Cardiac fibroblast (primary cell): ENCODE measurements around the gene TTL.
A peak's percentile ranks its signal among the peaks of the same experiment; 100 is the strongest.
"Not testable (repeated sequence)": the region's sequence is repeated elsewhere in the genome, so short reads cannot be mapped to it uniquely, and the experiment has no call there.

Experiments used
- DNase-seq, 2 donors: peaks; one replicate each; pipeline versions ENCODE4 v3.0.0 to v3.0.0-alpha.2; 2010; ENCODE audit warnings: low read depth in 2 of 2
- H3K4me3 ChIP-seq, 2 donors: replicated peaks in 1 of 2; 1 replicate in 1 of 2; 2 replicates in 1 of 2; pipeline ENCODE4 v1.5.1; 2011; ENCODE audit warnings: low read depth in 2 of 2, low read length in 2 of 2, mild to moderate bottlenecking in 2 of 2, moderate library complexity in 1 of 2
- TF ChIP-seq, protein P1 (sequence below): IDR thresholded peaks from one replicate; pipeline ENCODE4 v1.5.1; 2011; ENCODE audit warnings: low read depth, mild to moderate bottlenecking, low read length, inconsistent platforms

TTL gene

DNA sequence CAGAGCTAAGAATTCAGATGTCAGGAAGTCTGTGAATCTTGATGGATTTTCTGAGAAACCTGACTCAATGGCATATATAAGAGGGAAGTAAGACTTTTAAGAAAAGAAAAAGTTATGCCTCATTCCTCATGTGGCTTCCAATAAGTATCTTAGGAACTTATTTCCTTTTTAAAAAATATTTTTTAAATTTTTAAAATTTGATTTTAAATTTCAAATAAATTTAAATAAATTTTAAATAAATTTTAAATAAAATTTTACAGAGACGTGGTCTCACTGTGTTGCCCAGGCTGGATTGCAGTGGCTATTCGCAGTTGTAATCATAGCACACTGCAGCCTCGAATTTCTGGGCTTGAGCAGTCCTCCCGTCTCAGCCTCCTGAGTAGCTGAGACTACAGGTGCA, 48.8 kb downstream of the TTL start:
- TF ChIP-seq, protein P1, sequence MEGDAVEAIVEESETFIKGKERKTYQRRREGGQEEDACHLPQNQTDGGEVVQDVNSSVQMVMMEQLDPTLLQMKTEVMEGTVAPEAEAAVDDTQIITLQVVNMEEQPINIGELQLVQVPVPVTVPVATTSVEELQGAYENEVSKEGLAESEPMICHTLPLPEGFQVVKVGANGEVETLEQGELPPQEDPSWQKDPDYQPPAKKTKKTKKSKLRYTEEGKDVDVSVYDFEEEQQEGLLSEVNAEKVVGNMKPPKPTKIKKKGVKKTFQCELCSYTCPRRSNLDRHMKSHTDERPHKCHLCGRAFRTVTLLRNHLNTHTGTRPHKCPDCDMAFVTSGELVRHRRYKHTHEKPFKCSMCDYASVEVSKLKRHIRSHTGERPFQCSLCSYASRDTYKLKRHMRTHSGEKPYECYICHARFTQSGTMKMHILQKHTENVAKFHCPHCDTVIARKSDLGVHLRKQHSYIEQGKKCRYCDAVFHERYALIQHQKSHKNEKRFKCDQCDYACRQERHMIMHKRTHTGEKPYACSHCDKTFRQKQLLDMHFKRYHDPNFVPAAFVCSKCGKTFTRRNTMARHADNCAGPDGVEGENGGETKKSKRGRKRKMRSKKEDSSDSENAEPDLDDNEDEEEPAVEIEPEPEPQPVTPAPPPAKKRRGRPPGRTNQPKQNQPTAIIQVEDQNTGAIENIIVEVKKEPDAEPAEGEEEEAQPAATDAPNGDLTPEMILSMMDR, result no peak
- H3K4me3 ChIP-seq, result no peak overlapping the region
- DNase-seq, result no peak

DNA sequence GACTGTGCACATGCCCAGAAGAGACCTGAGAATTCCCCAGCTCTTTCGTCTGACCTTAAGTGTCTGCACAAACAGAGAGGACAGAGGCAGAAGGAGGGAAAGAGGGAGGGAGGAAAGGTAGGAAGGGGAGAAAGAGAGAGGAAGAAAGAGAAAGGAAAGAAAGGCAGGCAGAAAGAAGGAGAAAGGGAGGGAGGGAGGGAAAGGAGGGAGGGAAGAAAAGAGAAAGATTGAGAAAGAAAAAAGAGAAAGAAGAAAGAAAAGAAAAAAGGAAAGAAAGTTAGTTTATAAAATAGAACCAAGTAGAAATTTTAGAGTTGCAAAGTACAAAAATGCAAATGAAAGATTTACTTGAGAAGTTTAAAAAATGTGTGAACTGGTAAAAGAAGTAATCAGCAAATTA, 52.9 kb downstream of the TTL start:
- H3K4me3 ChIP-seq, result no peak overlapping the region
- DNase-seq, result no peak
- TF ChIP-seq, protein P1, result no peak

DNA sequence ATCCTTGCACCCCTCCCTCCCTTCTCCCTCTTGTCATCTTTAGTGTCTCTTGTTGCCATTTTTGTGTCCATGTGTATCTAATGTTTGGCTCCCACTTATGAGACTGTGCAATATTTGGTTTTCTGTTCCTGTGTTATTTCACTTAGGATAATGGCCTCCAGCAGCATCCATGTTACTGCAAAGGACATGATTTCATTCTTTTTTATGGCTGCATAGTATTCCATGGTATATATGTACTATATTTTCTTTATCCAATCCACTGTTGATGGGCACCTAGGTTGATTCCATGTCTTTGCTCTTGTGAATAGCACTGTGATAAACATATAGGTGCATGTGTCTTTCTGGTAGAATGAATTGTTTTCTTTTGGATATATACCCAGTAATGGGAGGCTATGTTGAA, 54.7 kb downstream of the TTL start:
- H3K4me3 ChIP-seq, DNase-seq: not testable (repeated sequence)

DNA sequence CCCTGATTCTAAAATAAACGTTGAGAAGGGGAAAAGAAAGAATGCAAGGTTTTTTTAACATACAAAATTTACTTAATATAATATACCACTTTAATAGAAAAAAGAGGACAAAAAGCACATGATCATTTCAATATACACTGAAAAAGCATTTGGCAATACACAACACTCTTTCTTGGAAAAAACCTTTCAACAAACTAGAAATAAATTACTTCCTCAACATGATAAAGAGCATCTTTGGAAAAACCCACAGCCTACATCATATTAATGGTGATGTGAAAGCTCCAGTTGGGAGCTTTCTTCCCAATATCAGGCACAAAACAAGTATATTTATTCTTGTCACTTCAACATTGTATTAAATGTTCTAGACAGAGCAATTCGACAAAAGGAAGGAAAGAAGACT, 57.4 kb downstream of the TTL start:
- H3K4me3 ChIP-seq, result no peak overlapping the region
- no peak for DNase-seq
- TF ChIP-seq, protein P1, result no peak

DNA sequence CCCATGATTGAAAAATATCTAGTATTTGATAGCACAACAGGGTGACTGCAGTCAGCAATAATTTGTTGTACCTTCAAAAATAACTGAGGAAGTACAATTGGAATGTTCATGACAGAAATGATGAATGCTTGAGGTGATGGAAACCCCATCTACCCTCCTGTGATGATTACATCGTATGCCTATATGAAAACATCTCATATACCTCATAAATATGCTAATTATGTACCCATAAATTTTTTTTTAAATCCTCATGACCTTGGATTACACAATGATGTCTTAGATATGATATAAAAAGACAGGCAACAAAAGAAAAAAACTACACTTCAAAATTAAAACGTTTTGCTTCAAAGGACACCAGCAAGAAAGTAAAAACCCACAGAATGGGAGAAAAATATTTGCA, 59.0 kb downstream of the TTL start:
- TF ChIP-seq, protein P1, result no peak
- no peak for DNase-seq
- H3K4me3 ChIP-seq, result no peak overlapping the region

DNA sequence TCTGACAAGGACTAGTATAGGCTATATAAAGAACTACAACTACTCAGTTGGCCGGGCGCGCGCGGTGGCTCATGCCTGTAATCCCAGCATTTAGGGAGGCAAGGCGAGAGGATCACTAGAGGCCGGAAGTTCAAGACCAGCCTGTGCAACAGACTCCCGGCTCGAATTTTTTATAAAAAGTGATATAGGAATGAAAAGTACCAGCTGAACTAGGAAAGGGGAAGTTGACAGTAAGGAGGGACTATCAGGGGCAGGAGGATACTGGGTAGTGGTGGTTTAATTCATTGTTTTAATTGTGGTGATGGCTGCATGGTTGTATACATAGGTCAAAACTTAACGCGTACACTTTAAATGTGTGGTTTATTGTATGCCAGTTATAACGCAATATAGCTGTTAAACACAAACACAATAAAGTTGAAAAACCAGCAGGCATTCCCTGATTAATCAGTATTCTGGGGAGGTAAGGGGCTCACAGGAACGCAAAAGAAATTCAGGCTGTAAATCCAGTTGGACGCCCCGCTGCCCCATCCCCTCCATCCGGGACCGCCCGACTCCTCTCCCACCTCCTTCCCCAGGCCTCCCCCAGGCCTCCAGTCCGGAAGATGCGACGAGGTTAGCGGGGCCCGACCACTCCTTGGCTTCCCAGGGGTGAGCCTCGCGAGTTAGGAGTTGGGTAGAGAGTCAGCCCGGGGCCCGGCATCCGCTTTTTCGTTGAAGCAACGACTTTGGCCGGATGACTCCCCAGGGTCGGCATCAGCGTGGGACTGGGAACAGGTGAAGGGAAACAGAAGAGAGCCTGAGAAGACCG, 59.6 kb downstream of the TTL start:
- peak overlapping the region; percentile 82 to 94 for H3K4me3 ChIP-seq
- TF ChIP-seq, protein P1, result no peak
- peak; percentile 3 to 69 for DNase-seq

DNA sequence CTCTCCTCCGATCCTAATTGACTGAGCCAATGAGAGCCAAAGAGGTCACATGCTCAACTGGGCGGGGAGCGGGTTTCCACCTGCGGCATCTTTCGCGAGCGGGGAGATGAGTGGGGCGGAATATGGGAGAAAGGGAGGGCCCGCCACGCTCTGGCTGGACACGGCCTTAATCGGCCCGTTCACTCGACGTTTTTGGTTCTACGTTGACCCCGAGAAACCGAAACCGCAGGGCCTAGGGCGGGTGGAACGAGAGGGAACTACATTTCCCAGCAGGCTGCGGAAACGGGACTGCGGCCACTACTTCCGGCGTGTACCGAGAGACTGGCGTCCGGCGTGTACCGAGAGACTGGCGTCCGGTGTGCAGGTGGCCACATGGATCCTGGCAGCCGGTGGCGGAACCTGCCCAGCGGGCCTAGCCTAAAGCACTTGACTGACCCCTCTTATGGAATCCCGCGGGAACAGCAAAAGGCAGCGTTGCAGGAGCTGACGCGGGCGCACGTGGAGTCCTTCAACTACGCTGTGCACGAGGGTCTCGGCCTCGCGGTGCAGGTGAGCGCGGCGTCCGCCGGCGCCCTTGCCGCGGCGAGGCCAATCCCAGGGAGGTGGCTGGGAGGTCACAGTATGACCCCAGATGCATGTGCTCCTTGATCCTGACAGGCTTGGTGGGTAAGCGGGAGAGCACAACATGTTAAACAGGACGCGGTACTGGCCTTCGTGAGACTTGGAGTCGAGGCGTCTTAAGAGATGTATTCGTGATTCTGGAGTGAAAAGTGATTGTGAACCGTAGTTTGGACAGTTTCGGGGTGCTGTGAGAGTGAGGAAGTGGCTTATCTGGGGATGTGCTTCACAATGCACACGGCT, 60.4 kb downstream of the TTL start, which contains the start of gene POLR1B:
Gene POLR1B, plus strand, starts transcription at position 343 of the 861 bp plus-strand sequence. Its CDS starts 30 bp downstream, at position 373.
- peak; percentile 75 to 83 for DNase-seq
- TF ChIP-seq, protein P1, result no peak
- H3K4me3 ChIP-seq, result peak within 1 kb of the TSS; percentile 82 to 94
